Fibroblast of lung (primary cell): ENCODE measurements around the gene BATF3.

Experiments used
- CTCF ChIP-seq, 2 donors: IDR thresholded peaks in 1 of 2; conservative IDR thresholded peaks in 1 of 2; 1 replicate in 1 of 2; 2 replicates in 1 of 2; pipeline ENCODE4 v1.5.1; 2011 to 2012; ENCODE audit warnings: low read length in 2 of 2, control low read depth in 1 of 2, inconsistent platforms in 1 of 2, low read depth in 1 of 2, mild to moderate bottlenecking in 1 of 2
- EZH2 ChIP-seq: IDR thresholded peaks from 2 replicates; pipeline ENCODE4 v1.5.1; 2012; ENCODE audit warnings: low read length, control low read depth, mild to moderate bottlenecking; ENCODE audit errors: missing control alignments

- TF ChIP-seq CTCF (conservative IDR thresholded peaks at IDR 0.05 in 1 of 2, IDR thresholded peaks at IDR 0.05 in 1 of 2; ENCODE audit: low read depth in 1 of 2, low read length in 2 of 2) (no peak), EZH2 (no peak)
Measured at GRCh38 chr1:212737559-212737958, 37.9 kb upstream of the BATF3 start.
